Spleen (tissue), 7 donors: ENCODE measurements around the gene PPARGC1A.

Experiments
- CTCF ChIP-seq, 11 experiments: fragments of 200-600 bp in 7 of 11; fragments of 450-650 bp in 4 of 11; sonication (generic) in 4 of 11; IDR thresholded peaks in 8 of 11; conservative IDR thresholded peaks in 3 of 11; 1 replicate in 7 of 11; 2 replicates in 4 of 11; pipeline versions ENCODE4 v1.4.0 to v1.8.0; 2016 to 2021; ENCODE audit warnings: antibody characterized with exemption in 11 of 11, inconsistent platforms in 4 of 11, mild to moderate bottlenecking in 1 of 11
- POLR2A ChIP-seq, 3 donors: fragments of 450-650 bp; IDR thresholded peaks; one replicate each; pipeline ENCODE4 v1.5.1; 2017; ENCODE audit warnings: antibody characterized with exemption in 3 of 3, mild to moderate bottlenecking in 1 of 3
- POLR2AphosphoS5 ChIP-seq, 3 donors: sonication (generic); formaldehyde crosslinking; IDR thresholded peaks; one replicate each; pipeline ENCODE4 v1.5.1; 2017; ENCODE audit warnings: antibody characterized with exemption in 3 of 3
- donor health status: DM: no; HTN: no; CAD: no; lungs with moderate emphysema.
- donor health status: DM: no; HTN: no; CAD: no.
- donor health status: DM: no; HTN: no; CAD: no.

GRCh38 chr4:23882976-23883531 lies 6.8 kb downstream of the PPARGC1A start:
- TF ChIP-seq POLR2AphosphoS5 (IDR thresholded peaks at IDR 0.05) = no peak
- TF ChIP-seq CTCF (IDR thresholded peaks at IDR 0.05 in 8 of 11, conservative IDR thresholded peaks at IDR 0.05 in 3 of 11) = no peak
- TF ChIP-seq POLR2A (IDR thresholded peaks at IDR 0.05) = no peak
